Urinary bladder (tissue), 4 donors: Measurements from ENCODE around the gene TMPRSS9. TPM values are rescaled to one million over a fixed set of nuclear protein-coding genes. Genes with fewer than 3 reads are reported as not detected.

ENCODE experiments used
- DNase-seq: peaks from one replicate; pipeline ENCODE4 v3.0.0-alpha.2; 2015; ENCODE audit errors: extremely low spot score
- H3K27ac ChIP-seq: one replicate; pipeline ENCODE4 v1.5.1; 2013; ENCODE audit warnings: low read depth, mild to moderate bottlenecking, moderate library complexity
- H3K36me3 ChIP-seq: one replicate; pipeline ENCODE4 v1.6.1; 2013; ENCODE audit warnings: mild to moderate bottlenecking, moderate library complexity; ENCODE audit not compliant: insufficient read depth
- H3K4me1 ChIP-seq: one replicate; pipeline ENCODE4 v1.6.1; 2013; ENCODE audit warnings: mild to moderate bottlenecking, moderate library complexity; ENCODE audit not compliant: insufficient read depth
- H3K4me3 ChIP-seq: one replicate; pipeline ENCODE4 v1.5.1; 2013; ENCODE audit warnings: low read depth, low read length
- WGBS: extraction: QIAGEN DNeasy Blood & Tissue Kit; methylation state at CpG from one replicate; pipeline ENCODE4 v1.1.7; 2013; 5-methylcytosine and 5-hydroxymethylcytosine counted together
- polyA plus RNA-seq: library from polyadenylated mRNA; stranded (reverse); fragments of 200-250 nt; gene quantifications from one replicate; pipeline ENCODE4 v1.2.3, GENCODE V29; 2013
- total RNA-seq: library from RNA; depleted of rRNA; stranded (reverse); fragments of >200 nt; gene quantifications from one replicate; pipeline ENCODE4 v1.2.3, GENCODE V29; 2014
- donor health status: healthy with polysubstance abuse.
- donor health status: healthy.

Gene TMPRSS9
- total and polyA plus RNA-seq, 2 donors = 0.06 to 0.11 TPM

DNA sequence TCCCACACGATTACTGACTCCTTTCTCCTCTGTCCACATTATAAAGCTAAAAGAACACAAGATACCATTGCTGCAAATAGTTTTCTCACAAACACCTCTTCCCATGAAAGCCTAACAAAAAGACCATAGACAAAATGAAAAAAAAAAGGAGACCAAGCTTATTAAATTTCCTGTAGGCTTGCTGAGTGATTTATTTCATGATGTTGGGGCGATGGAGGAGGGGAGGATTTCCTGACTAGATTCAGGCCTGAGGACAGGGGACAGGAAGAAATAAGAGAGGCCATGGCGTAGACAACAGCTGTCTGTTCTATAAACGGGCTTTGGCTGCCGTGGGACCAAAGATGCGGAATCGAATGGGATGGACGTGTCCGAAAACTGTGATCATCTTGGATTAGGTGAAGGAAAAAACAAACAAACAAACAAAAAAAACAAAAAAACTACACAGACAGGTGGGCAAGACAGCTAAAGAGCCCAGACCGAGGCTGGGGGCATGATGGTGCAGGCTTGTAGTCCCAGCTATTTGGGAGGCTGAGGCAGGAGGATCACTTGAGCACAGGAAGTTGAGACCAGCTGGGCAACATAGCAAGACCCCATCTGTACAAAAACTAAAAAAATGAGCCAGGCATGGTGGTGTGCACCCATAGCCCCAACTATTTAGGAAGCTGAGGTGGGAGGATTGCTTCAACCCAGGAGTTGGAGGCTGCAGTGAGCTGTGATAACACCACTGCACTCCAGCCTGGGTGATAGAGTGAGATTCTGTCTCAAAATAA lies 5.3 kb downstream of the TMPRSS9 start:
- Histone ChIP-seq H3K4me3 (no peak overlapping the region), H3K4me1 (no peaks in the 10 kb centered on the region), H3K36me3 (no peaks in the 10 kb centered on the region), H3K27ac (no peak overlapping the region)
- 48% methylated on average over 10 of the region's 10 CpGs for WGBS
- DNase-seq = no peak

DNA sequence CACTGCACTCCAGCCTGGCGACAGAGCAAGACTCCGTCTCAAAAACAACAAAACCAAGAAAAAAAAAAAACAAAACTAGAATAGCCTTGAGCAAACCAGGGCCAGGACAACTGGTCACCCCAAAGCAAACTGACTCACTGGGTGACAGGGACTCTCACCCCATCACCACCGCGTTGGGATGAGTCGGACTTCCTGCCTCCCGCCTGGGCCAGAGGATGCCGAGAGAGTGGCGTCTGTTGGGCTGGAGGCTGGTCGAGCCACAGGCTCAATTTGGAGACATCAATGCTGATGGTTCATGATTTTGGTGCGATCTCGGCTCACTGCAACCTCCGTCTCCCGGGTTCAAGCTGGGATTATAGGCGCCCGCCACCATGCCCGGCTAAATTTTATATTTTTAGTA lies 11.6 kb downstream of the TMPRSS9 start:
- Histone ChIP-seq H3K36me3 (no peaks in the 10 kb centered on the region), H3K27ac (no peak overlapping the region), H3K4me1 (no peaks in the 10 kb centered on the region), H3K4me3 (no peak overlapping the region)
- WGBS = 75% methylated on average over 16 of the region's 16 CpGs
- no peak for DNase-seq

DNA sequence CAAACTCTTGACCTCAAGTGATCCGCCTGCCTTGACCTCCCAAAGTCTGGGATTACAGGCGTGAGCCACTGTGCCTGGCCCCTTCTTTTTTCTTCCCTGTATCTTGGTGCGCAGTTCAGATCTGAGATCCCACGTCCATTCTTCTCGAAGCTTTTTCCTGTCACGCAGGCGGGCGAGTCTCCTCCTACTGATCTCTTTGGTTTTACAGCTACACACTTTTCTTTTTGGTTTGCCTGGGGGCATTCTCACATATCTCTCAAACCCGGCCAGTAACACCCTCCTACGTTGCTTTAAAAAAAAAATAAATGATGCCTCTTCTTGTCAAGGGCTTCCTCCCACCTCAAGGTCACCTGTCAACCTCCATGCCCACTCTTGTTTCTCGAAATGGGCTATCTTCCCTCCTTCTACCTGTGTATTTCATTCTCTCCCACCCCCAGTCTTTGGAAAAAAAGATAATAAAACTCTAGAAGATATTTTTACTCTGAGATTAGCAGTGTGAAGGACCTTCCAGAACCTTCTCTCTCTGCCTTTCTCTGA lies 12.1 kb downstream of the TMPRSS9 start:
- Histone ChIP-seq H3K4me1 (no peaks in the 10 kb centered on the region), H3K4me3 (no peak overlapping the region), H3K36me3 (no peaks in the 10 kb centered on the region), H3K27ac (no peak overlapping the region)
- 53% methylated on average over 11 of the region's 11 CpGs for WGBS
- no peak for DNase-seq

DNA sequence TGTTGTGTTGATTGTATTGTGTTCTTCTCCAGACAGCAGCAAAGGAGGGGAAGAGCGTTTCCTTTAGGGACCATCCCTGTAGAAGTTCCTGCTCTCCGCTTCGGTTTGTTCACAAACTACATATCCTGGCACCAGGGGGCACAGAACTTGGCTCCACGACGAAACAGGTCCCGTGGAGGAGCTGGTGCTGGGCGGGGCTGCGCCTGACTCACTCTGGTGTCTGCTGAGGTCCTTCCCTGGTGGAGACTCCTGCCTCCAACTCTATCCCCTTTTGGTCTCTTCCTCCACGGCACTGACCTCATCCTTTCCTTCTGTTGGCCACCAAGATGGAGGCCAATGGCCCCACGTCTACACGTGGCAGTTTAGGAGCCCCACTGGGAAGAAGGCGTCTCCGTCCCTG lies 14.7 kb downstream of the TMPRSS9 start:
- no peaks in the 10 kb centered on the region for H3K36me3 ChIP-seq
- WGBS = 83% methylated on average over 13 of the region's 13 CpGs
- H3K4me1 ChIP-seq = no peaks in the 10 kb centered on the region
- no peak overlapping the region for H3K4me3 ChIP-seq
- H3K27ac ChIP-seq = no peak overlapping the region
- no peak for DNase-seq

DNA sequence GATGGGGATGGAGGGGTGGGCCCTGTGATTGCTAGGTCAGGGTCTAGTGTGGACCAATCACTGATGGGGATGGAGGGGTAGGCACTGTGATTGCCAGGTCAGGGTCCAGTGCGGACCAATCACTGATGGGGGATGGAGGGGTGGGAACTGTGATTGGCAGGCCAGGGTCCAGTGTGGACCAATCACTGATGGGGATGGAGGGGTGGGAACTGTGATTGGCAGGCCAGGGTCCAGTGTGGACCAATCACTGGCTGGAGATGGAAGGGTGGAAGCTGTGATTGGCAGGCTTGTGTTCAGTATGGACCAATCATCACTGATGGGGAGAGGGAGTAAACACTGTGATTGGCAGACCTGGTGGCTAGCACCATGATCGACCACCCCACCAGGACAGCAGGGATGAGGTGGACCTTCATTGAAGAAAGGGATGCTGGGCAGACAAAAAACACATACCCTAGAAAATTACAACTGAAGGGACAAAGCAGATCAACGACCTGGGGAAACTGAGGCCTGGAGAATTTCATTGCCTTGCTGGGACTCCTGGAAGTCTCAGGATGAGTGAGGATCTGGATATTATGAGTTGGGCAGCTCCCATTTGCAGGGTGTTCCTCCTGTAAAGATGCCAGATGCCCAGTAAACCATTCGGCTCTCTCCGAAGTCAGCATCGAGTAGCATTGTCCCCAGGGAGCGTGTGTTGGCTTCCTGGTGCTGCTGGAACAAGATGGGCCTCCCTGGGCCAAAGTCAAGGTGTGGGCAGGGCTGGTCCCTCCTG lies 15.5 kb downstream of the TMPRSS9 start:
- no peaks in the 10 kb centered on the region for H3K4me1 ChIP-seq
- no peak overlapping the region for H3K27ac ChIP-seq
- WGBS = 79% methylated on average over 7 of the region's 7 CpGs
- H3K36me3 ChIP-seq = no peaks in the 10 kb centered on the region
- H3K4me3 ChIP-seq = no peak overlapping the region
- DNase-seq = no peak

DNA sequence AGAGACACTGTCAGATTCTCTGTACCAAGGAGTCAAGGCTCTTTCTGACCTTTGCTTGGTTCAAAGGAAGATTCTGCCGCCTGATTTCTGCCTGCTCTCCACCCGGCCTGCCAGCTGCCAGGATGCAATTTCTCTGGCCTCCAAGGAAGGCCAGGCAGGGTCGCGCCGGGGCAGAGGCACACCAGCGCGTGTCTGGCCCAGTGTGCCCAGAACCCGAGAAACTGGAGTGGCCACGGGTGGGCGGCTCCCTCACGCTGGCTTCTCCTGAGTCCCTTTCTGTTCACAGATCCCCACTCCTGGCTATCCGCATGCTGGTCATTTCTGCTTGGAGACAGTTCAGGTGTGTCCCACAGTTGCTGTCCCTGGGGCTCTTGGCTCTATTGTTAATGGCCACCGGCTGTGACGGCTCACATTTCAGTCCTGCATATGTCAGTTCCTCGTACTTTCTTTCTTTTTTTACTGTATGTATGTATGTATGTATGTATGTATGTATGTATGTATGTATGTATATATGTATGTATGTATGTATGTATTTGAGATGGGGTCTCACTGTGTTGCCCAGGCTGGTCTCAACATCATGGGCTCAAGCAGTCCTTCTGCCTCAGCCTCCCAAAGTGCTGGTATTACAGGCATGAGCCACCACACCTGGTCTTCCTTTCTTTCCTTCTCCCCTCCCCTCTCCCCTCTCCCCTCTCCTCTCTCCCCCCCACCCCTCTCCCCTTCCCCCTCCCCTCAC lies 16.9 kb downstream of the TMPRSS9 start:
- Histone ChIP-seq H3K4me1 (no peaks in the 10 kb centered on the region), H3K36me3 (no peaks in the 10 kb centered on the region), H3K27ac (no peak overlapping the region), H3K4me3 (no peak overlapping the region)
- 74% methylated on average over 15 of the region's 15 CpGs for WGBS
- DNase-seq = no peak

DNA sequence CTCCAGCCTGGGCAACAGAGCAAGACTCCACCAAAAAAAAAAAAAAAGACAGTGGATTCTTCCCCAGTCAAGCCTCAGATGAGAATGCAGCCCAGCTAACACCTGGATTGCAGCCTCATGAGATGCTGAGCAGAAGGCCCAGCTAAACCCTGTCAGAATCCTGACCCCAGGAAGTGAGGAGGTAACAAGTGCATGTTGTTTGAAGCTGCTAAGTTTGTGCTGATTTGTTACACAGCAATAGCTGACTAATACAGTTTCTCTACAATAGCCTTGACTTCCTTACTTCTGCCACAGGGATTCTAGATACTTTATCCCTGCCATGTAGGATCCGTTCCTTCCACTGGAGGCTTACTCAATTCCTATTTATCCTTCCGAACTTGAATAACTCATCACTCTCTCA lies 20.5 kb downstream of the TMPRSS9 start:
- WGBS = 90% methylated on average over 2 of the region's 2 CpGs
- Histone ChIP-seq H3K4me1 (no peaks in the 10 kb centered on the region), H3K27ac (no peak overlapping the region), H3K4me3 (no peak overlapping the region), H3K36me3 (no peaks in the 10 kb centered on the region)
- no peak for DNase-seq

DNA sequence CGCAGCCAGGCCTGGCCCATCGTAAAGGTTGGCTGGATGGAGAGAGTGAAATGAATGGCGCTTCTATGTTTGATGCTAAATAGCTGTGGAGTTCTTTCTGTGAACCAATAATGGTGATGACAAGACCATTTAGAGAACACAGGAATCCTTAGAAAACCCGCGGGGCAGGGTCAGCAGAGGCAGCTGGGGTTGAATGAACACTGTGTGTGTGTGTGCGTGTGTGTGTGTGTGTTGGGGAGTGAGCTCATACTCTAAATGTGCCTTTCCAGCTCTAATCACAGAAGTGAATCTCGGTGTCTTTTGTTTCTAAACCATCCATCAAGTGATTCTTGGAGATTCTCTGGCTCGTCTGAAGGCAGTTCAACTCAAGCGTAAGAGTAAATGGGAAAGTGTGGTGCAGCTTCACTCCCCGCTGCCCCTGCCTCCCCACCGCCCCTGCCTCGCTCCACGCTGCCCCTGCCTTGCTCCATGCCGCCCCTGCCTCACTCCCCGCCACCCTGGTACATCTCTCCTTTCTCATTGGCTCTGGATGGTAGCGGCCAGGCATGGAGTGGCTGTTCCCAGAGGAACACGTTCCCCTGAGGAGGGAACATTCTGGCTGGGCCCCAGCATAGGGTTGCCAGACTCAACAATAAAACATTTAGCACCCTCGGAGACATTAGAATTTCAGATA lies 21.2 kb downstream of the TMPRSS9 start:
- no peaks in the 10 kb centered on the region for H3K4me1 ChIP-seq
- H3K27ac ChIP-seq = no peak overlapping the region
- 52% methylated on average over 18 of the region's 18 CpGs for WGBS
- no peaks in the 10 kb centered on the region for H3K36me3 ChIP-seq
- H3K4me3 ChIP-seq = no peak overlapping the region
- DNase-seq = no peak

DNA sequence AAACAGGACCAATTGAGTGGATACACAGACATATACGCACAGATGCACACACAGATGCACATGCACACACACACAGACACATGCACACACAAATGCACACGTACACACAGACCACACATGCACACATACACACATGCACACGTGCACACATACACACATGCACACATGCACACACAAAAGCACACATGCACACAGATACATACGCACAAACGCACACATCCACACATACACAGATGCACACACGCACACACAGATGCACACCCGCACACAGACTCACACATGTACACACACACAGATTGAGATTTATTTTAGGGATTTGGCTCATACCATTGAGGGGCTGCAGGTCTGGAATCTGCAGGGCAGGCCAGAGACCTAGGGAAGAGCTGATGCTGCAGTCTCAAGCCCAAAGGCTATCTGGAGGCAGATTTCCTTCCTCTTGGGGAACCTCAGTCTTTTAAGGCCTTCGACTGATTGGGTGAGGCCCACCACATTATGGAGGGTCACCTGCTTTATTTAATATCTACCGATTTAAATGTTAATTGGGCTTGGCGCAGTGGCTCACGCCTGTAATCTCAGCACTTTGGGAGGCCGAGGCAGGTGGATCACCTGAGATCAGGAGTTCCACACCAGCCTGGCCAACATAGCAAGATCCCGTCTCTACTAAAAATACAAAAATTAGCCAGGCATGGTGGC lies 22.6 kb downstream of the TMPRSS9 start:
- H3K4me3 ChIP-seq = no peak overlapping the region
- 89% methylated on average over 13 of the region's 13 CpGs for WGBS
- DNase-seq = no peak
- H3K27ac ChIP-seq = no peak overlapping the region
- no peaks in the 10 kb centered on the region for H3K36me3 ChIP-seq
- no peaks in the 10 kb centered on the region for H3K4me1 ChIP-seq

DNA sequence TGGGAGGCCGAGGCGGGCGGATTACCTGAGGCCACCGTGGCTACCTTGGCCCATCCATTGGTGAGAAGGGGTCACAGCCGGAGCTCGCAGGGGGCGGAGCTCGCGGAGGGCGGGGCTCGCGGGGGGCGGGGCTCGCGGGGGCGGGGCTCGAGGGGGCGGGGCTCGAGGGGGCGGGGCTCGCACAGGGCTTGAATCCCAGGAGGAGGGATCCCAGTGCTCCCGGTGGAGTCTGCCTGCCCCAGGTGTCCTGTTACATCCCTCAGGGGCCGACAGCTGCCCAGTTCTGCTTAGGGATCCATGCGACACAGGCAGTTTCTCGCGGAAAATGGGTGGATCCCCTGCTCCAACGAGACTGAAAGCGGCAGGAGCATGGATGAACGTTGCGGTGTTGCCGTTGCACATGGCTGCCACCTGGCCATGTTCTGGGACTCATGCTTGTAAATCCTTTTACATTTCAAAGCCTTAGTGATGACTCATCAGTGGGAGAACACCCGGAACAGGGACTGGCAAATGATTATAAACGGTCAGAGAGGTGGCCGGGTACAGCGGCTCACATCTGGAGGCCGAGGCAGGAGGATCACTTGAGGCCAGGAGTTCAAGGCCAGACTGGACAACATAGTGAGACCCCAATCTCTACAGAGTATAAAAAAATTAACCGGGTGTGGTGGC lies 25.1 kb downstream of the TMPRSS9 start:
- no peaks in the 10 kb centered on the region for H3K36me3 ChIP-seq
- DNase-seq = no peak
- WGBS = 17% methylated on average over 37 of the region's 37 CpGs
- H3K4me3 ChIP-seq = peak overlapping the region; percentile 3
- H3K27ac ChIP-seq = no peak overlapping the region
- H3K4me1 ChIP-seq = no peaks in the 10 kb centered on the region

DNA sequence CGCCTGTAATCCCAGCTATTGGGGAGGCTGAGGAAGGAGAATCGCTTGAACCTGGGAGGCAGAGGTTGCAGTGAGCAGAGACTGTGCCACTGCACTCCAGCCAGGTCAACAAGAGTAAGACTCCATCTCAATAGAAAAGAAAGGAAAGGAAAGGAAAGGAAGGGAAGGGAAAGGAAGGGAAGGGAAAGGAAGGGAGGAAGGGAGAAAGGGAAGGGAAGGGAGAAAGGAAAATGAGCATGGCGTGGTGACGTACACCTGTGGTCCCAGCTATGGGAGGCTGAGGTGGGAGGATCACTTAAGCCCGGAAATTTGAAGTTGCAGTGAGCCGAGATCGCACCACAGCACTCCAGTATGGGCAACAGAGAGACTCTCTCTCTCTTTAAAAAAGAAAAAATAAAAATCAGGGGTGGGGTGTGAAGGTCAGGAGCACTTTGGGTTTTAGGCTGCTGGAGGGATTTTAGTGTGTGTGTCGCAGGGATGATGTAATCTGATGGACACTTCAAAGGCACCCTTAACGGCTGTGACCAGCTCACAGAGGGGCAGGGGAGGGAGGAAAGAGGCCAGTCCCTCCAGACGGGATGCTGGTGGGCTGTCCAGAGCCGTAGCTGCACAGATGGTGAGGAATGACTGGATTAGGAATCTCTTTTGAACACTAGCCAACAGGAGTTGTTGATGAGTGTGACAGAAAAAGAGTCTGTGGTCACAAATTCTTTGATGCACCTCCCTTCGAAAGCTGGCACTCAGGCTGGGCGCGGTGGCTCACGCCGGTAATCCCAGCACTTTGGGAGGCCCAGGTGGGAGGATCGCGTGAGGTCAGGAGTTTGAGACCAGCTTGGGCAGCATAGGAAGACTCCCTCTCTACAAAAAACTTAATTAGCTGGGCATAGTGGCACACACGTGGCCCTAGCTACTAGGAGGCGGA lies 27.6 kb downstream of the TMPRSS9 start:
- Histone ChIP-seq H3K27ac (no peak overlapping the region), H3K4me3 (no peak overlapping the region), H3K36me3 (no peaks in the 10 kb centered on the region), H3K4me1 (no peaks in the 10 kb centered on the region)
- DNase-seq = no peak
- WGBS = 69% methylated on average over 20 of the region's 20 CpGs

DNA sequence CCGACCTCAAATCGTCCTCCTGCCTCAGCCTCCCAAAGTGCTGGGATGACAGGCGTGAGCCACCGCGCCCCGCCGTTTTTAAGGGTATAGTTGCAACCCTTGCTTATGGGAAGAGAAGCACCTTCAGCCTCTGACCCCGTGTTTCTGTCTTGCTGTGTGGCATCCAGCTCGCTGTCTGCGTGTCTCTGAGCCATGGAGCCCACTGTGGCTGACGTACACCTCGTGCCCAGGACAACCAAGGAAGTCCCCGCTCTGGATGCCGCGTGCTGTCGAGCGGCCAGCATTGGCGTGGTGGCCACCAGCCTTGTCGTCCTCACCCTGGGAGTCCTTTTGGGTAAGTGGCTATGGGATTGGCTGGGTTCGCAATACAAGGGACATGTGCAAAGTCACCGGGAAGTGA lies 29.5 kb downstream of the TMPRSS9 start:
- DNase-seq = no peak
- WGBS = 84% methylated on average over 21 of the region's 21 CpGs
- no peaks in the 10 kb centered on the region for H3K36me3 ChIP-seq
- H3K27ac ChIP-seq = no peak overlapping the region
- no peak overlapping the region for H3K4me3 ChIP-seq
- H3K4me1 ChIP-seq = no peaks in the 10 kb centered on the region
